ENCODE measurements around the gene NR2C1. TPM values are rescaled to one million over a fixed set of nuclear protein-coding genes. Genes with fewer than 3 reads are reported as not detected.

Gene NR2C1
- total RNA-seq, 1 donor from 2014 or later = 39.3 TPM

DNA sequence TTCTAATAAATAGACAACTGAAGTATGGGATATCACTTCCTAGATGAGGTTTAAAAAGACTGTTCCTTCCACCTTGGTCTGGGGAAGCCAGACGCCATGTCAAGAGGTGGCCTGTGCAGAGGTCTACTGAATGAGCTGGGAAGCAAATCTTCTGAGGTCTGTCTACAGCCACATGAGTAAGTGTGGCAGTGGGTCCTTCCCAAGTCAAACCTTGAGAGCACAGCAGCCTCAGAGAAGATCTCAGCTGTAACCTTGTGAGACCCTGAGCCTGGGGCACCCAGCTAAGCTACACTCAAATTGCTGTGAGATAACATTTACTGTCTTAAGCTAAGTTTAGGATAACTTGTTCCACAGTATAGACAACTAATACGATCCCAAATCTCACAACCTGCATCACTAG is 90.1 kb downstream of the NR2C1 start:
- H3K9me3 Mint-ChIP-seq = no peaks in the 10 kb centered on the region
- TF ChIP-seq, protein P1, sequence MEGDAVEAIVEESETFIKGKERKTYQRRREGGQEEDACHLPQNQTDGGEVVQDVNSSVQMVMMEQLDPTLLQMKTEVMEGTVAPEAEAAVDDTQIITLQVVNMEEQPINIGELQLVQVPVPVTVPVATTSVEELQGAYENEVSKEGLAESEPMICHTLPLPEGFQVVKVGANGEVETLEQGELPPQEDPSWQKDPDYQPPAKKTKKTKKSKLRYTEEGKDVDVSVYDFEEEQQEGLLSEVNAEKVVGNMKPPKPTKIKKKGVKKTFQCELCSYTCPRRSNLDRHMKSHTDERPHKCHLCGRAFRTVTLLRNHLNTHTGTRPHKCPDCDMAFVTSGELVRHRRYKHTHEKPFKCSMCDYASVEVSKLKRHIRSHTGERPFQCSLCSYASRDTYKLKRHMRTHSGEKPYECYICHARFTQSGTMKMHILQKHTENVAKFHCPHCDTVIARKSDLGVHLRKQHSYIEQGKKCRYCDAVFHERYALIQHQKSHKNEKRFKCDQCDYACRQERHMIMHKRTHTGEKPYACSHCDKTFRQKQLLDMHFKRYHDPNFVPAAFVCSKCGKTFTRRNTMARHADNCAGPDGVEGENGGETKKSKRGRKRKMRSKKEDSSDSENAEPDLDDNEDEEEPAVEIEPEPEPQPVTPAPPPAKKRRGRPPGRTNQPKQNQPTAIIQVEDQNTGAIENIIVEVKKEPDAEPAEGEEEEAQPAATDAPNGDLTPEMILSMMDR (conservative IDR thresholded peaks at IDR 0.05) = no peak
- H3K36me3 Mint-ChIP-seq (ENCODE audit: low read depth) = peaks cover 4% of the 10 kb centered on the region
- no peaks in the 10 kb centered on the region for H3K27me3 Mint-ChIP-seq (ENCODE audit: low read depth)
- H3K4me3 Mint-ChIP-seq = no peak overlapping the region
- DNase-seq (ENCODE audit: low read depth, low spot score) = no peak
- no peak overlapping the region for H3K27ac Mint-ChIP-seq (ENCODE audit: unreplicated experiment)
- H3K4me1 Mint-ChIP-seq = no peaks in the 10 kb centered on the region

DNA sequence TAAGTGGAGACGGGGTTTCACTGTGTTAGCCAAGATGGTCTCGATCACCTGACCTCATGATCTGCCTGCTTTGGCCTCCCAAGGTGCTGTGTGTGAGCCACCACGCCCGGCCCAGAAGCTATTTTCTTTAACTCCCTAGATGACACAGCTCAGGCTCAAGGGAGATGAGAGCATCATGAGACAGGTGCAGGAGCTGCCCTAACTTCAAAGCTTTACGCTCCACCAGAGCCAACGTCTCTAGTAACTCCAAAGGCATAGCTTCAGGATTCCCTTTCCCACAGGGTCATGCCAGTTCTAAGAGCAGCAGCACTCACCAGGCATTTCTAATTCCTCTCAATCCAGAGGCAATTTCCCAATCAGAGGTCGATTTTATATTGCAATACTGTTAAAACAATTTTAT is 91.0 kb downstream of the NR2C1 start:
- DNase-seq (ENCODE audit: low read depth, low spot score) = no peak
- Mint-ChIP-seq H3K4me3 (no peak overlapping the region), H3K9me3 (no peaks in the 10 kb centered on the region), H3K27ac (ENCODE audit: unreplicated experiment) (no peak overlapping the region), H3K36me3 (ENCODE audit: low read depth) (peaks cover 4% of the 10 kb centered on the region), H3K27me3 (ENCODE audit: low read depth) (no peaks in the 10 kb centered on the region), H3K4me1 (no peaks in the 10 kb centered on the region)
- TF ChIP-seq, protein P1 (conservative IDR thresholded peaks at IDR 0.05) = no peak

DNA sequence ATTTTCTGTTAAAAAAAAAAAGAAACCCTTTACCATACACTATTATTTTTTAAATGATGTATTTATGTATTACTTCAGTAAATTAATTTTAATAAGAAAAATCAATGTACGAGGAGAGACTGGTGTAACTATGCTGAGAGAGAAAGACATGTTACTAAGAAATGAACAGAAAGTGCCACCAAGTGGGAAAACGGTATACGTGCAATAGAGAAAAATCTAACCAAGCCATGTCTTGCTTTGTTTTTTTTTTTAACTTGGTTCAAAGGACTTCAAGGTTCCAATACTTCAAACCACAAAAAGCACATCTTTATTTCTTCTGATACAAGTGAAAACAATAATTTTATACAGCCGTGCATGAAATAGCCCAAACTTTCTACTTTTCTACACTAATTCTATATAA is 92.8 kb downstream of the NR2C1 start:
- H3K27ac Mint-ChIP-seq (ENCODE audit: unreplicated experiment) = no peak overlapping the region
- H3K4me1 Mint-ChIP-seq = no peaks in the 10 kb centered on the region
- TF ChIP-seq, protein P1 (conservative IDR thresholded peaks at IDR 0.05) = peak; percentile 49
- peaks cover 4% of the 10 kb centered on the region for H3K36me3 Mint-ChIP-seq (ENCODE audit: low read depth)
- no peaks in the 10 kb centered on the region for H3K9me3 Mint-ChIP-seq
- DNase-seq (ENCODE audit: low read depth, low spot score) = no peak
- no peak overlapping the region for H3K4me3 Mint-ChIP-seq
- no peaks in the 10 kb centered on the region for H3K27me3 Mint-ChIP-seq (ENCODE audit: low read depth)

DNA sequence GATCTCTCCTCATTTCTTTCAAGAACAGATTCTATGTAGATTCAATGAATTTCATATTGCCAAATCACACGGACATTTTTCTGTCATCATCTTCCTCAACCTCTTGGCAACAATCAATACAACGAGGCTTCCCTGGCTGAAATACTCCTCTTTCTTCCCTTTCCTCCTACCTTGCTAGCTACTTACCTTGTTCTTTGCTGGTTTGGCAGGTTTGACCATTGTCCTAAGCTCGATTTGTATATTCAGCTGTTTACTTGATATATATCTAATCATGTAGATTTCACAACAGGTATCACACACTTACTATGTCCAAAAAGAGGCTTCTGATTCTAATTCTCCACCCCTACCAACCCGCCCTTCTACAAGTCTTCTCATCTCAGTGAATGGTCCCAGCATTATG is 93.5 kb downstream of the NR2C1 start:
- TF ChIP-seq, protein P1 (conservative IDR thresholded peaks at IDR 0.05) = no peak
- Mint-ChIP-seq H3K36me3 (ENCODE audit: low read depth) (peaks cover 4% of the 10 kb centered on the region), H3K4me1 (no peaks in the 10 kb centered on the region), H3K27me3 (ENCODE audit: low read depth) (no peaks in the 10 kb centered on the region), H3K9me3 (no peaks in the 10 kb centered on the region), H3K4me3 (no peak overlapping the region), H3K27ac (ENCODE audit: unreplicated experiment) (no peak overlapping the region)
- no peak for DNase-seq (ENCODE audit: low read depth, low spot score)

GRCh38 chr12:94977766-94978468 is 95.5 kb downstream of the NR2C1 start:
- H3K36me3 Mint-ChIP-seq (ENCODE audit: low read depth) = no peaks in the 10 kb centered on the region

More at GRCh38 chr12:94977766-94978468, 95.5 kb downstream of the NR2C1 start:
- TF ChIP-seq, protein P1 (conservative IDR thresholded peaks at IDR 0.05) = no peak
- Mint-ChIP-seq H3K9me3 (no peaks in the 10 kb centered on the region), H3K27me3 (ENCODE audit: low read depth) (no peaks in the 10 kb centered on the region), H3K4me1 (no peaks in the 10 kb centered on the region), H3K27ac (ENCODE audit: unreplicated experiment) (no peak overlapping the region), H3K4me3 (no peak overlapping the region)
- DNase-seq (ENCODE audit: low read depth, low spot score) = no peak

Data from neural crest cell (in vitro differentiated cells).